BE2C (cell line): Measurements from ENCODE around the gene LRRC25.

Experiments used
- DNase-seq: peaks from one replicate; pipeline ENCODE4 v3.0.0-alpha.2; 2020
- H3K27me3 ChIP-seq: fragments of 250-450 bp; sonication (Bioruptor Pico); 2 replicates; pipeline ENCODE4 v1.5.1; 2020; ENCODE audit warnings: mild to moderate bottlenecking
- H3K36me3 ChIP-seq: fragments of 250-450 bp; sonication (Bioruptor Pico); 2 replicates; pipeline ENCODE4 v1.5.1; 2020; ENCODE audit warnings: mild to moderate bottlenecking
- H3K4me1 ChIP-seq: fragments of 250-450 bp; sonication (Bioruptor Pico); 2 replicates; pipeline ENCODE4 v1.5.1; 2020
- H3K4me3 ChIP-seq: 2 replicates; pipeline ENCODE4 v1.5.1; 2011; ENCODE audit warnings: low read depth, low read length
- H3K9me3 ChIP-seq: fragments of 250-450 bp; sonication (Bioruptor Pico); 2 replicates; pipeline ENCODE4 v1.5.1; 2020
- CTCF ChIP-seq: IDR thresholded peaks from 2 replicates; pipeline ENCODE4 v1.5.1; 2012; ENCODE audit warnings: mild to moderate bottlenecking, low read depth, low read length

The LRRC25 gene

GRCh38 chr19:18440415-18440877 lies 43.0 kb upstream of the LRRC25 start:
- H3K27me3 ChIP-seq, result no peaks in the 10 kb centered on the region
- TF ChIP-seq CTCF, result peak; percentile 57
- no peak overlapping the region for H3K4me3 ChIP-seq
- no peaks in the 10 kb centered on the region for H3K9me3 ChIP-seq
- peaks cover 20% of the 10 kb centered on the region for H3K36me3 ChIP-seq
- peak; percentile 60 for DNase-seq
- peaks cover 5% of the 10 kb centered on the region for H3K4me1 ChIP-seq

- no peak for DNase-seq
- H3K4me1 ChIP-seq, result peaks cover 5% of the 10 kb centered on the region
- TF ChIP-seq CTCF, result no peak
- H3K9me3 ChIP-seq, result no peaks in the 10 kb centered on the region
- no peak overlapping the region for H3K4me3 ChIP-seq
- H3K36me3 ChIP-seq, result peaks cover 25% of the 10 kb centered on the region
- H3K27me3 ChIP-seq, result no peaks in the 10 kb centered on the region
These were observed 42.5 kb upstream of the LRRC25 start for GRCh38 chr19:18439910-18440237.

GRCh38 chr19:18439025-18439909 lies 41.8 kb upstream of the LRRC25 start:
- Histone ChIP-seq H3K27me3 (no peaks in the 10 kb centered on the region), H3K4me3 (no peak overlapping the region), H3K4me1 (peaks cover 9% of the 10 kb centered on the region), H3K9me3 (no peaks in the 10 kb centered on the region), H3K36me3 (peaks cover 22% of the 10 kb centered on the region)
- no peak for DNase-seq
- no peak for TF ChIP-seq CTCF

- DNase-seq, result no peak
- H3K4me3 ChIP-seq, result no peak overlapping the region
- no peak for TF ChIP-seq CTCF
These were observed 41.1 kb upstream of the LRRC25 start for GRCh38 chr19:18438331-18439024.

GRCh38 chr19:18437491-18438330 lies 40.3 kb upstream of the LRRC25 start, which contains the start of gene ISYNA1:
Gene ISYNA1, minus strand, starts transcription at chr19:18438133. Its CDS starts 154 bp downstream, at chr19:18437979.
- peaks cover 17% of the 10 kb centered on the region for H3K4me1 ChIP-seq
- H3K36me3 ChIP-seq, result peaks cover 22% of the 10 kb centered on the region
- H3K27me3 ChIP-seq, result no peaks in the 10 kb centered on the region
- TF ChIP-seq CTCF, result no peak
- H3K9me3 ChIP-seq, result no peaks in the 10 kb centered on the region
- peak; percentile 52 for DNase-seq
- peak within 1 kb of the TSS; percentile 56 for H3K4me3 ChIP-seq

More at GRCh38 chr19:18438331-18439024, 41.1 kb upstream of the LRRC25 start:
- H3K4me1 ChIP-seq, result peaks cover 12% of the 10 kb centered on the region
- H3K9me3 ChIP-seq, result no peaks in the 10 kb centered on the region
- no peaks in the 10 kb centered on the region for H3K27me3 ChIP-seq
- peaks cover 17% of the 10 kb centered on the region for H3K36me3 ChIP-seq
